NB4 (cell line): ENCODE data around the gene SMIM32.

Experiments
- DNase-seq: peaks from one replicate; pipeline ENCODE4 v3.0.0; 2010; ENCODE audit warnings: low read depth
- H3K4me3 ChIP-seq: one replicate; pipeline ENCODE4 v1.5.1; 2011; ENCODE audit warnings: mild to moderate bottlenecking, low read depth, low read length, moderate library complexity
- CTCF ChIP-seq: IDR thresholded peaks from one replicate; pipeline ENCODE4 v1.5.1; 2012; ENCODE audit warnings: low read depth, low read length
- MAX ChIP-seq: IDR thresholded peaks from 2 replicates; pipeline ENCODE4 v1.6.1; 2011; ENCODE audit warnings: low read depth, low read length
- MYC ChIP-seq: IDR thresholded peaks from 2 replicates; pipeline ENCODE4 v1.6.1; 2011; ENCODE audit warnings: low read depth, low read length
- POLR2A ChIP-seq: IDR thresholded peaks from 2 replicates; pipeline ENCODE4 v1.6.1; 2011; ENCODE audit warnings: mild to moderate bottlenecking; ENCODE audit not compliant: insufficient read length; ENCODE audit errors: extremely low read depth

The SMIM32 gene

GRCh38 chr5:136192526-136193321 lies at the start of gene SMIM32:
TSS of gene SMIM32 (minus strand) at chr5:136193162. CDS start at chr5:136192524, 638 bp downstream.
- H3K4me3 ChIP-seq: no peak within 1 kb of the TSS
- no peak for TF ChIP-seq CTCF
- no peak for TF ChIP-seq MAX
- TF ChIP-seq MYC: no peak
- no peak for TF ChIP-seq POLR2A
- no peak for DNase-seq

- no peak for DNase-seq
- no peak overlapping the region for H3K4me3 ChIP-seq
- no peak for TF ChIP-seq CTCF
- TF ChIP-seq MAX: no peak
- TF ChIP-seq POLR2A: no peak
- TF ChIP-seq MYC: no peak
These were observed 49.6 kb upstream of the SMIM32 start for GRCh38 chr5:136242611-136243010.

- TF ChIP-seq MAX: no peak
- TF ChIP-seq POLR2A: no peak
- no peak for TF ChIP-seq CTCF
- no peak for TF ChIP-seq MYC
- no peak for DNase-seq
- H3K4me3 ChIP-seq: no peak overlapping the region
These were observed 49.2 kb upstream of the SMIM32 start for GRCh38 chr5:136242136-136242535.

GRCh38 chr5:136240894-136241293 lies 47.9 kb upstream of the SMIM32 start:
- no peak overlapping the region for H3K4me3 ChIP-seq
- TF ChIP-seq CTCF (no peak), MYC (no peak), POLR2A (no peak), MAX (no peak)
- no peak for DNase-seq

- DNase-seq: no peak
- H3K4me3 ChIP-seq: no peak overlapping the region
- TF ChIP-seq MYC (no peak), POLR2A (no peak), CTCF (no peak), MAX (no peak)
These were observed 43.6 kb upstream of the SMIM32 start for GRCh38 chr5:136236479-136237083.
